IMR-90 (cell line): ENCODE results near the gene C16orf74. TPM values are rescaled to one million over a fixed set of nuclear protein-coding genes. Genes with fewer than 3 reads are reported as not detected.

Experiments used
- ATAC-seq: fragments of 200-7000 bp; cut with Tn5 transposase; 2 replicates; pipeline ENCODE4 v1.9.1; 2020; ENCODE audit warnings: low read depth, mild to moderate bottlenecking, moderate library complexity
- BruUV-seq: library from RNA; stranded (reverse); fragments of 400-500 nt; replicated peaks from 2 replicates; lab custom pipeline; 2021; lab: Mats Ljungman, UMichigan
- CTCF ChIA-PET: fragments of 300-600 bp; formaldehyde crosslinking; extraction: SDS; loops from one replicate; lab custom pipeline; 2021; ENCODE audit warnings: antibody characterized with exemption; lab: Yijun Ruan, JAX
- POLR2A ChIA-PET: fragments of 300-600 bp; sonication (Branson Sonifier 250); formaldehyde crosslinking; loops from one replicate; lab custom pipeline; 2022; ENCODE audit warnings: antibody characterized with exemption; ENCODE audit not compliant: unreplicated experiment; lab: Charles Lee
- DNase-seq: peaks from one replicate; pipeline ENCODE4 v3.0.0; 2013
- H2AFZ ChIP-seq: replicated peaks from 2 replicates; pipeline ENCODE3; 2013; ENCODE audit warnings: low read length, mild to moderate bottlenecking; ENCODE audit not compliant: poor library complexity
- H2AK5ac ChIP-seq: 2 replicates; pipeline ENCODE4 v1.6.1; 2013; ENCODE audit warnings: low read depth, low read length, inconsistent platforms
- H2AK9ac ChIP-seq: replicated peaks from 2 replicates; pipeline ENCODE3; 2013; ENCODE audit warnings: mild to moderate bottlenecking, low read depth, low read length, moderate library complexity; ENCODE audit not compliant: poor library complexity
- H2BK120ac ChIP-seq: 2 replicates; pipeline ENCODE4 v1.6.1; 2013; ENCODE audit warnings: low read depth, low read length, inconsistent platforms
- H2BK15ac ChIP-seq: 3 replicates; pipeline ENCODE4 v1.6.1; 2013; ENCODE audit warnings: low read depth, low read length, inconsistent platforms
- H2BK20ac ChIP-seq: 2 replicates; pipeline ENCODE4 v1.6.1; 2013; ENCODE audit warnings: low read depth, mild to moderate bottlenecking, inconsistent platforms, low read length, moderate library complexity
- H2BK5ac ChIP-seq: 2 replicates; pipeline ENCODE4 v1.6.1; 2013; ENCODE audit warnings: mild to moderate bottlenecking, low read depth, low read length, inconsistent platforms; ENCODE audit not compliant: poor library complexity, severe bottlenecking
- H3K14ac ChIP-seq: replicated peaks from 2 replicates; pipeline ENCODE4 v1.6.1; 2013; ENCODE audit warnings: low read depth, low read length, inconsistent platforms
- H3K18ac ChIP-seq: 2 replicates; pipeline ENCODE4 v1.6.1; 2013; ENCODE audit warnings: low read depth, low read length, control low read depth
- H3K23ac ChIP-seq: 2 replicates; pipeline ENCODE4 v1.6.1; 2013; ENCODE audit warnings: low read depth, low read length, inconsistent platforms
- H3K27ac ChIP-seq: 2 replicates; pipeline ENCODE4 v1.5.1; 2013; ENCODE audit warnings: mild to moderate bottlenecking, control low read depth, low read length; ENCODE audit not compliant: insufficient read depth
- H3K27me3 ChIP-seq: 2 replicates; pipeline ENCODE4 v1.6.1; 2013; ENCODE audit warnings: low read length; ENCODE audit not compliant: control insufficient read depth, insufficient read depth
- H3K36me3 ChIP-seq: 2 replicates; pipeline ENCODE4 v1.6.1; 2013; ENCODE audit warnings: low read length, mixed read lengths; ENCODE audit not compliant: control insufficient read depth, insufficient read depth
- H3K4ac ChIP-seq: 2 replicates; pipeline ENCODE4 v1.6.1; 2013; ENCODE audit warnings: low read depth, low read length, inconsistent platforms
- H3K4me1 ChIP-seq: 2 replicates; pipeline ENCODE4 v1.6.1; 2013; ENCODE audit warnings: low read length, mixed read lengths; ENCODE audit not compliant: control insufficient read depth, insufficient read depth
- H3K4me2 ChIP-seq: 2 replicates; pipeline ENCODE4 v1.6.1; 2013; ENCODE audit warnings: low read depth, mild to moderate bottlenecking, control low read depth, low read length, moderate library complexity
- H3K4me3 ChIP-seq: 2 replicates; pipeline ENCODE4 v1.5.1; 2013; ENCODE audit warnings: low read depth, mild to moderate bottlenecking, control low read depth, low read length, moderate library complexity; ENCODE audit not compliant: insufficient read depth
- H3K56ac ChIP-seq: 2 replicates; pipeline ENCODE4 v1.6.1; 2013; ENCODE audit warnings: low read length, inconsistent platforms; ENCODE audit not compliant: insufficient read depth; ENCODE audit errors: extremely low read depth
- H3K79me1 ChIP-seq, 2 experiments: 2 replicates each; pipeline ENCODE4 v1.6.1; 2013; ENCODE audit warnings: low read length in 2 of 2, inconsistent platforms in 1 of 2, low read depth in 1 of 2
- H3K9ac ChIP-seq: 2 replicates; pipeline ENCODE4 v1.6.1; 2013; ENCODE audit warnings: low read depth, low read length, control low read depth
- H3K9me1 ChIP-seq: 2 replicates; pipeline ENCODE4 v1.6.1; 2013; ENCODE audit warnings: low read length, inconsistent platforms; ENCODE audit not compliant: insufficient read depth
- H3K9me3 ChIP-seq: 2 replicates; pipeline ENCODE4 v1.6.1; 2013; ENCODE audit warnings: low read length; ENCODE audit not compliant: control insufficient read depth, insufficient read depth
- H4K20me1 ChIP-seq: 2 replicates; pipeline ENCODE4 v1.6.1; 2013; ENCODE audit warnings: low read length, inconsistent platforms; ENCODE audit not compliant: insufficient read depth
- H4K5ac ChIP-seq: 2 replicates; pipeline ENCODE4 v1.6.1; 2013; ENCODE audit warnings: mild to moderate bottlenecking, low read depth, low read length, control low read depth
- H4K8ac ChIP-seq, 2 experiments: 2 replicates each; pipeline ENCODE4 v1.6.1; 2013; ENCODE audit warnings: low read depth in 2 of 2, low read length in 2 of 2, control low read depth in 1 of 2, inconsistent platforms in 1 of 2
- H4K91ac ChIP-seq: 2 replicates; pipeline ENCODE4 v1.6.1; 2013; ENCODE audit warnings: low read depth, low read length, inconsistent platforms; ENCODE audit not compliant: insufficient read depth
- BHLHE40 ChIP-seq: fragments of 150-350 bp; IDR thresholded peaks from 2 replicates; pipeline ENCODE4 v1.6.1; 2016; ENCODE audit warnings: mild to moderate bottlenecking, low read depth, low read length
- CEBPB ChIP-seq: IDR thresholded peaks from 2 replicates; pipeline ENCODE4 v1.6.1; 2012; ENCODE audit warnings: low read depth, low read length, improper control_type of control experiment
- CHD1 ChIP-seq: IDR thresholded peaks from 2 replicates; pipeline ENCODE4 v1.6.1; 2012; ENCODE audit warnings: low read depth, low read length, improper control_type of control experiment
- FOS ChIP-seq: fragments of 150-350 bp; IDR thresholded peaks from 2 replicates; pipeline ENCODE4 v1.6.1; 2016; ENCODE audit warnings: low read depth, low read length
- MAFK ChIP-seq: IDR thresholded peaks from 2 replicates; pipeline ENCODE4 v1.6.1; 2012; ENCODE audit warnings: low read depth, low read length, improper control_type of control experiment
- MAZ ChIP-seq: IDR thresholded peaks from 2 replicates; pipeline ENCODE4 v1.6.1; 2012; ENCODE audit warnings: low read depth, mild to moderate bottlenecking, low read length, improper control_type of control experiment, moderate library complexity, borderline replicate concordance
- MXI1 ChIP-seq: IDR thresholded peaks from 2 replicates; pipeline ENCODE4 v1.6.1; 2012; ENCODE audit warnings: low read depth, mild to moderate bottlenecking, low read length, moderate library complexity, borderline replicate concordance
- NFE2L2 ChIP-seq: fragments of 150-350 bp; IDR thresholded peaks from 2 replicates; pipeline ENCODE4 v1.6.1; 2016; ENCODE audit warnings: low read depth, mild to moderate bottlenecking, low read length
- POLR2A ChIP-seq: IDR thresholded peaks from 2 replicates; pipeline ENCODE4 v1.6.1; 2012; ENCODE audit warnings: mild to moderate bottlenecking, low read depth, low read length
- RAD21 ChIP-seq: IDR thresholded peaks from 2 replicates; pipeline ENCODE4 v1.6.1; 2012; ENCODE audit warnings: low read length, improper control_type of control experiment
- RCOR1 ChIP-seq: IDR thresholded peaks from 2 replicates; pipeline ENCODE4 v1.6.1; 2012; ENCODE audit warnings: mild to moderate bottlenecking, low read length, improper control_type of control experiment; ENCODE audit not compliant: insufficient replicate concordance
- RFX5 ChIP-seq: IDR thresholded peaks from 2 replicates; pipeline ENCODE4 v1.8.0; 2012; ENCODE audit warnings: low read depth, mild to moderate bottlenecking, low read length, moderate library complexity
- SMC3 ChIP-seq: fragments of 150-350 bp; IDR thresholded peaks from 2 replicates; pipeline ENCODE4 v1.6.1; 2016; ENCODE audit warnings: low read depth, mild to moderate bottlenecking, antibody characterized with exemption, low read length, moderate library complexity
- WGBS, 2 experiments: methylation state at CpG; one replicate each; pipeline versions ENCODE4 v1.1.5 to v1.1.7; 2013; ENCODE audit warnings: missing lambda C conversion rate in 2 of 2; ENCODE audit not compliant: insufficient read length in 1 of 2; ENCODE audit errors: extremely low coverage in 2 of 2; 5-methylcytosine and 5-hydroxymethylcytosine counted together
- dilution Hi-C: fragments of 300-500 bp; cut with HindIII; formaldehyde crosslinking; loops from one replicate; pipeline ENCODE4 v1.14.3; 2018; ENCODE audit warnings: low sequenced_read_pairs; ENCODE audit not compliant: unreplicated experiment
- in situ Hi-C: fragments of 300-500 bp; cut with MboI; formaldehyde crosslinking; loops from 3 replicates; pipeline ENCODE4 v1.14.3; 2019; ENCODE audit warnings: low sequenced_read_pairs, inconsistent platforms, mixed read lengths
- intact Hi-C: fragments of 100-400 bp; cut with micrococcal nuclease; formaldehyde crosslinking; loops from 2 replicates; pipeline ENCODE4 v1.10.0; 2022
- polyA plus RNA-seq, 3 experiments: library from polyadenylated mRNA; depleted of rRNA; stranded (reverse); fragments of >200 nt; gene quantifications; 2 replicates each; pipeline ENCODE4 v1.2.3, GENCODE V29; 2012; ENCODE audit warnings: low replicate concordance in 1 of 3
- total RNA-seq: library from RNA; depleted of rRNA; stranded (reverse); fragments of >200 nt; gene quantifications from 2 replicates; pipeline ENCODE4 v1.2.3, GENCODE V29; 2012
- TF ChIP-seq, protein P1 (sequence below): fragments of 150-350 bp; IDR thresholded peaks from 2 replicates; pipeline ENCODE4 v1.6.1; 2017; ENCODE audit warnings: mild to moderate bottlenecking, antibody characterized with exemption, low read length, low read depth
- TF ChIP-seq, protein P2 (sequence below): conservative IDR thresholded peaks from 2 replicates; pipeline ENCODE4 v1.5.1; 2012; ENCODE audit warnings: mild to moderate bottlenecking, low read depth, low read length, improper control_type of control experiment
- TF ChIP-seq, protein P3 (sequence below): fragments of 150-350 bp; IDR thresholded peaks from 2 replicates; pipeline ENCODE4 v1.6.1; 2016; ENCODE audit warnings: low read depth, mild to moderate bottlenecking, low read length, moderate library complexity, borderline replicate concordance

Gene C16orf74
- total and polyA plus RNA-seq, 2 of the 4 experiments (the other 2 are of a cell fraction): 4.5 to 12.2 TPM

DNA sequence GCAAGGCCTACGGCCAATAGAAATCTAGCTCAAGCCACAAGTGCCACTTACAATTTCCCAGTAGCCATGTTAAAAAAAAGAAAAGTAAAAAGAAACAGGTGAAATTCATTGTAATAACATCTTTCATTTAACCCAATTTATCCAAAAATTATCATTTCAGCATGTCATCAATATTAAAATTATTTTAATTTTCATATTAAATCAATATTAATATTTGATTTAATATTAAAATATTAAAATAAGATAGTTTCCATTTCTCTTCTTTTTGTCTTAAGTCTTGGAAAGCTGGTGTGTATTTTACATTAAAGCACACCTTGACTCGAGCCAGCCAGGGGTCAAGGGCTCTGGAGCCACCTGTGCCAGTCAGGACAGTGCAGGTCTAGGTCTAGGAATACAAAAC lies 12.7 kb upstream of the C16orf74 start:
- Histone ChIP-seq H3K4me2 (no peak overlapping the region), H4K8ac (no peak overlapping the region), H3K18ac (no peak overlapping the region), H4K5ac (no peak overlapping the region), H4K91ac (no peak overlapping the region), H3K4me1 (peaks cover 12% of the 10 kb centered on the region), H2AFZ (no peak overlapping the region), H3K14ac (no peak overlapping the region), H3K4me3 (no peak overlapping the region), H3K27ac (no peak overlapping the region), H3K79me1 (peaks cover 0 to 10% of the 10 kb centered on the region in 2 experiments; a peak in 1 of 4 replicates), H2BK20ac (no peak overlapping the region), H3K9me3 (no peaks in the 10 kb centered on the region), H4K20me1 (no peaks in the 10 kb centered on the region), H2BK15ac (no peak overlapping the region), H3K27me3 (no peaks in the 10 kb centered on the region; the same call in 1 of the 2 replicates), H2BK5ac (no peak overlapping the region), H3K9ac (no peak overlapping the region), H2BK120ac (no peak overlapping the region), H3K4ac (no peak overlapping the region), H3K9me1 (peaks cover 15% of the 10 kb centered on the region), H2AK5ac (no peak overlapping the region), H2AK9ac (no peak overlapping the region), H3K23ac (no peak overlapping the region), H3K36me3 (no peaks in the 10 kb centered on the region), H3K56ac (no peak overlapping the region)
- intact Hi-C loops (no loop called here), in situ Hi-C loops (no loop called here), dilution Hi-C loops (no loop called here)
- WGBS, 2 experiments: no CpG with 5 or more reads among the region's 2 CpGs
- ChIA-PET POLR2A (no interaction called here), CTCF (no interaction called here)
- TF ChIP-seq MXI1 (no peak), RCOR1 (no peak), CEBPB (no peak), MAZ (no peak), MAFK (no peak), NFE2L2 (no peak), POLR2A (no peak), CHD1 (no peak), RFX5 (no peak), BHLHE40 (no peak), RAD21 (no peak), FOS (no peak), SMC3 (no peak)
- TF ChIP-seq, protein P1, sequence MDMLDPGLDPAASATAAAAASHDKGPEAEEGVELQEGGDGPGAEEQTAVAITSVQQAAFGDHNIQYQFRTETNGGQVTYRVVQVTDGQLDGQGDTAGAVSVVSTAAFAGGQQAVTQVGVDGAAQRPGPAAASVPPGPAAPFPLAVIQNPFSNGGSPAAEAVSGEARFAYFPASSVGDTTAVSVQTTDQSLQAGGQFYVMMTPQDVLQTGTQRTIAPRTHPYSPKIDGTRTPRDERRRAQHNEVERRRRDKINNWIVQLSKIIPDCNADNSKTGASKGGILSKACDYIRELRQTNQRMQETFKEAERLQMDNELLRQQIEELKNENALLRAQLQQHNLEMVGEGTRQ: no peak
- TF ChIP-seq, protein P2, sequence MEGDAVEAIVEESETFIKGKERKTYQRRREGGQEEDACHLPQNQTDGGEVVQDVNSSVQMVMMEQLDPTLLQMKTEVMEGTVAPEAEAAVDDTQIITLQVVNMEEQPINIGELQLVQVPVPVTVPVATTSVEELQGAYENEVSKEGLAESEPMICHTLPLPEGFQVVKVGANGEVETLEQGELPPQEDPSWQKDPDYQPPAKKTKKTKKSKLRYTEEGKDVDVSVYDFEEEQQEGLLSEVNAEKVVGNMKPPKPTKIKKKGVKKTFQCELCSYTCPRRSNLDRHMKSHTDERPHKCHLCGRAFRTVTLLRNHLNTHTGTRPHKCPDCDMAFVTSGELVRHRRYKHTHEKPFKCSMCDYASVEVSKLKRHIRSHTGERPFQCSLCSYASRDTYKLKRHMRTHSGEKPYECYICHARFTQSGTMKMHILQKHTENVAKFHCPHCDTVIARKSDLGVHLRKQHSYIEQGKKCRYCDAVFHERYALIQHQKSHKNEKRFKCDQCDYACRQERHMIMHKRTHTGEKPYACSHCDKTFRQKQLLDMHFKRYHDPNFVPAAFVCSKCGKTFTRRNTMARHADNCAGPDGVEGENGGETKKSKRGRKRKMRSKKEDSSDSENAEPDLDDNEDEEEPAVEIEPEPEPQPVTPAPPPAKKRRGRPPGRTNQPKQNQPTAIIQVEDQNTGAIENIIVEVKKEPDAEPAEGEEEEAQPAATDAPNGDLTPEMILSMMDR: no peak
- TF ChIP-seq, protein P3, sequence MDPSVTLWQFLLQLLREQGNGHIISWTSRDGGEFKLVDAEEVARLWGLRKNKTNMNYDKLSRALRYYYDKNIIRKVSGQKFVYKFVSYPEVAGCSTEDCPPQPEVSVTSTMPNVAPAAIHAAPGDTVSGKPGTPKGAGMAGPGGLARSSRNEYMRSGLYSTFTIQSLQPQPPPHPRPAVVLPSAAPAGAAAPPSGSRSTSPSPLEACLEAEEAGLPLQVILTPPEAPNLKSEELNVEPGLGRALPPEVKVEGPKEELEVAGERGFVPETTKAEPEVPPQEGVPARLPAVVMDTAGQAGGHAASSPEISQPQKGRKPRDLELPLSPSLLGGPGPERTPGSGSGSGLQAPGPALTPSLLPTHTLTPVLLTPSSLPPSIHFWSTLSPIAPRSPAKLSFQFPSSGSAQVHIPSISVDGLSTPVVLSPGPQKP: no peak
- no TSS peak for BruUV-seq
- ATAC-seq: no peak
- DNase-seq: no peak
